Endothelial cell of umbilical vein (primary cell): ENCODE data around the gene SLC26A4. TPM values are rescaled to one million over a fixed set of nuclear protein-coding genes. Genes with fewer than 3 reads are reported as not detected.

Experiments used
- BruUV-seq: library from RNA; stranded (reverse); fragments of 400-500 nt; replicated peaks from 2 replicates; lab custom pipeline; 2021; lab: Mats Ljungman, UMichigan
- CTCF ChIA-PET: fragments of 300-600, 350-600 bp; sonication (Branson Sonifier 250); formaldehyde crosslinking; loops from one replicate; lab custom pipeline; 2021; ENCODE audit warnings: antibody characterized with exemption, inconsistent platforms; lab: Charles Lee
- POLR2A ChIA-PET: fragments of 300-600, 350-600 bp; sonication (Branson Sonifier 250); formaldehyde crosslinking; loops from one replicate; lab custom pipeline; 2021; ENCODE audit warnings: antibody characterized with exemption, inconsistent platforms; lab: Charles Lee
- DNase-seq: peaks from one replicate; pipeline ENCODE4 v3.0.0-alpha.2; 2011; ENCODE audit warnings: low read depth, low spot score
- FAIRE-seq: peaks from 2 replicates; lab custom pipeline; 2011; peaks lifted over from hg19 to GRCh38; lab: Jason Lieb, UNC
- H2AFZ ChIP-seq: 2 replicates; pipeline ENCODE4 v1.6.0; 2012; ENCODE audit warnings: low read depth, low read length, control low read depth, inconsistent platforms
- H3K27ac ChIP-seq: 2 replicates; pipeline ENCODE4 v1.5.1; 2011; ENCODE audit warnings: low read depth, mild to moderate bottlenecking, control low read depth, low read length, moderate library complexity; ENCODE audit not compliant: insufficient read depth
- H3K27me3 ChIP-seq, 2 experiments: 2 replicates each; pipeline versions ENCODE4 v1.6.0 to v1.6.1; 2011; ENCODE audit warnings: low read length in 2 of 2, mixed read lengths in 1 of 2; ENCODE audit not compliant: control insufficient read depth in 2 of 2, insufficient read depth in 2 of 2
- H3K36me3 ChIP-seq, 2 experiments: 2 replicates in 1 of 2; 3 replicates in 1 of 2; pipeline ENCODE4 v1.5.1; 2011; ENCODE audit warnings: low read length in 2 of 2, mild to moderate bottlenecking in 1 of 2, moderate library complexity in 1 of 2; ENCODE audit not compliant: control insufficient read depth in 2 of 2, insufficient read depth in 2 of 2; ENCODE audit errors: extremely low read depth in 1 of 2
- H3K4me1 ChIP-seq: 3 replicates; pipeline ENCODE4 v1.5.1; 2011; ENCODE audit warnings: mild to moderate bottlenecking, low read length; ENCODE audit not compliant: control insufficient read depth, insufficient read depth; ENCODE audit errors: extremely low read depth
- H3K4me2 ChIP-seq: 2 replicates; pipeline ENCODE4 v1.6.1; 2011; ENCODE audit warnings: low read length, control low read depth, mixed read lengths; ENCODE audit not compliant: insufficient read depth
- H3K4me3 ChIP-seq, 3 experiments: fragments of 200-600 bp in 1 of 3; sonication (generic), shearing (Covaris generic) in 1 of 3; replicated peaks in 1 of 3; 2 replicates each; pipeline ENCODE4 v1.5.1; 2011 to 2016; ENCODE audit warnings: control low read depth in 3 of 3, low read length in 3 of 3, mild to moderate bottlenecking in 2 of 3, inconsistent platforms in 1 of 3, low read depth in 1 of 3, moderate library complexity in 1 of 3; ENCODE audit not compliant: insufficient read depth in 1 of 3
- H3K79me2 ChIP-seq: 2 replicates; pipeline ENCODE4 v1.6.0; 2012; ENCODE audit warnings: low read length, inconsistent platforms; ENCODE audit not compliant: control insufficient read depth, insufficient read depth
- H3K9ac ChIP-seq: replicated peaks from 2 replicates; pipeline ENCODE3; 2011; ENCODE audit warnings: low read length, control low read depth; ENCODE audit not compliant: insufficient read depth; ENCODE audit errors: extremely low read depth
- H3K9me1 ChIP-seq: replicated peaks from 3 replicates; pipeline ENCODE4 v1.6.0; 2011; ENCODE audit warnings: mild to moderate bottlenecking, low read length; ENCODE audit not compliant: control insufficient read depth, insufficient read depth; ENCODE audit errors: extremely low read depth
- H3K9me3 ChIP-seq: replicated peaks from 2 replicates; pipeline ENCODE4 v1.5.1; 2012; ENCODE audit warnings: low read length, inconsistent platforms; ENCODE audit not compliant: control insufficient read depth, insufficient read depth
- H4K20me1 ChIP-seq: replicated peaks from 2 replicates; pipeline ENCODE3; 2011; ENCODE audit warnings: mild to moderate bottlenecking, low read length; ENCODE audit not compliant: control insufficient read depth, insufficient read depth; ENCODE audit errors: extremely low read depth
- GATA2 ChIP-seq: IDR thresholded peaks from 2 replicates; pipeline ENCODE4 v1.7.0; 2011; ENCODE audit warnings: low read depth, mild to moderate bottlenecking, moderate library complexity, mixed read lengths, low read length; ENCODE audit not compliant: insufficient read length, insufficient read depth
- JUN ChIP-seq: IDR thresholded peaks from 2 replicates; pipeline ENCODE4 v1.6.1; 2011; ENCODE audit warnings: borderline replicate concordance, low read depth; ENCODE audit not compliant: insufficient read length, insufficient read depth
- MYC ChIP-seq: IDR thresholded peaks from one replicate; pipeline ENCODE4 v1.6.1; 2011; ENCODE audit warnings: mild to moderate bottlenecking, low read depth, low read length
- POLR2A ChIP-seq: IDR thresholded peaks from 2 replicates; pipeline ENCODE4 v1.6.1; 2012; ENCODE audit warnings: low read depth, mild to moderate bottlenecking, control low read depth, low read length
- dilution Hi-C: fragments of 300-500 bp; cut with MboI; formaldehyde crosslinking; loops from one replicate; pipeline ENCODE4 v1.15.0; 2019; ENCODE audit warnings: low sequenced_read_pairs; ENCODE audit not compliant: extremely low pct_ligation_motif_present
- intact Hi-C: fragments of 100-400 bp; cut with micrococcal nuclease; formaldehyde crosslinking; loops from one replicate; pipeline ENCODE4 v1.10.0; 2022
- polyA plus RNA-seq, 4 experiments: library from polyadenylated mRNA; depleted of rRNA in 3 of 4; stranded (reverse) in 3 of 4; unstranded in 1 of 4; fragments of >200 nt; gene quantifications; 2 replicates each; pipeline versions ENCODE4 v1.2.1 to v1.2.3, GENCODE V29; 2011 to 2012; ENCODE audit warnings: missing spikeins in 1 of 4
- total RNA-seq: library from RNA; stranded (reverse); gene quantifications from 2 replicates; pipeline ENCODE4 v1.2.3, GENCODE V29; 2021
- TF ChIP-seq, protein P1 (sequence below): IDR thresholded peaks from 2 replicates; pipeline ENCODE4 v1.6.1; 2011; ENCODE audit not compliant: insufficient read depth, insufficient read length

The SLC26A4 gene
- total and polyA plus RNA-seq, 2 donors (not counting 3 experiments of a cell fraction or from before 2014, with no cell fraction given): 0.77 to 0.79 TPM

DNA sequence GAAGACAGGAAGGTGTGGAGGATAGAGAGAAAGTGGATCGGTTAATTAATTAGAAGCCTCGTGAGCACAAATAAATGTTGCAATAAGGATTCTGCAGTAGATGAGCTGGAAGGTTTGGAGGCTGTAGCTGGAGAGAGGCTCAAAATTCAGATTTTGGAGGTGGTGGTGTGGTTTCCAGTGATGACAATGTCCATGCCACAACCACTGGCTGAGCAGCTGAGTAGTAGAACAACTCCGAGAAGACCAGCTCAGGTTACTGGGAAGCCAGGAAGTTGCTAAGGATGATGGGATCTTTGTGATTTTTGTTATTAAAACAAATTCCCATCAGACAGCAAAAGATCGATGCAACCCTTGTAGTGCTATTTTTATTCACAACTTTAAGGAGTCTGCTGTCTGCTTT is 7.7 kb downstream of the SLC26A4 start:
- H4K20me1 ChIP-seq: no peaks in the 10 kb centered on the region
- no peak overlapping the region for H3K9ac ChIP-seq
- intact Hi-C loops: no loop called here
- dilution Hi-C loops: no loop called here
- H3K4me2 ChIP-seq: no peak overlapping the region
- H3K36me3 ChIP-seq: no peaks in the 10 kb centered on the region
- no peak overlapping the region for H2AFZ ChIP-seq
- TF ChIP-seq JUN (no peak), MYC (no peak), POLR2A (no peak), GATA2 (no peak)
- TF ChIP-seq, protein P1, sequence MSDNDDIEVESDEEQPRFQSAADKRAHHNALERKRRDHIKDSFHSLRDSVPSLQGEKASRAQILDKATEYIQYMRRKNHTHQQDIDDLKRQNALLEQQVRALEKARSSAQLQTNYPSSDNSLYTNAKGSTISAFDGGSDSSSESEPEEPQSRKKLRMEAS: no peak
- no peaks in the 10 kb centered on the region for H3K9me1 ChIP-seq
- FAIRE-seq (no peak), DNase-seq (no peak)
- H3K79me2 ChIP-seq: no peaks in the 10 kb centered on the region
- H3K27ac ChIP-seq: no peak overlapping the region
- no peaks in the 10 kb centered on the region for H3K4me1 ChIP-seq
- CTCF ChIA-PET: no interaction called here
- no peaks in the 10 kb centered on the region for H3K9me3 ChIP-seq
- no TSS peak for BruUV-seq
- POLR2A ChIA-PET: no interaction called here
- no peak overlapping the region for H3K4me3 ChIP-seq
- peaks cover 7 to 18% of the 10 kb centered on the region in 2 experiments for H3K27me3 ChIP-seq

DNA sequence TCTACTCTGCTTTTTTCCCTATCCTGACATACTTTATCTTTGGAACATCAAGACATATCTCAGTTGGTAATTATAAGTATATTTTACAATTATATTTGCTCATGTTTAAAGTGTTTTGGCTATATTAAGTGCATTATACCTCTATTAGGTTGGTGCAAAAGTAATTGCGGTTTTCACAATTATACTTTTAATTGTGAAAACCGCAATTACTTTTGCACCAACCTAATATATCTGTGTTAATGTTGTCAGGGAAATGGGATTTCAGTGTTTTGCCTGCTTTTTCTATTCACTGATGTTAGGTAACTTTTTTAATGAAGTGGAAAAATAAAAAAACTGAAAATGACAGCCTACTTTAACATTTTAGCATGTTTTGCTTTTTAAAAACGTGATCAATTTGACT is 11.6 kb downstream of the SLC26A4 start:
- POLR2A ChIA-PET: no interaction called here
- no peaks in the 10 kb centered on the region for H3K36me3 ChIP-seq
- H3K79me2 ChIP-seq: no peaks in the 10 kb centered on the region

More for the DNA sequence above, 11.6 kb downstream of the SLC26A4 start:
- TF ChIP-seq JUN: no peak
- TF ChIP-seq, protein P1: no peak
- TF ChIP-seq MYC: no peak
- no peak for TF ChIP-seq GATA2
- dilution Hi-C loops: no loop called here
- Histone ChIP-seq H3K4me2 (no peak overlapping the region), H4K20me1 (no peaks in the 10 kb centered on the region), H3K4me1 (no peaks in the 10 kb centered on the region), H3K27ac (no peak overlapping the region), H3K9ac (no peak overlapping the region), H3K9me3 (no peaks in the 10 kb centered on the region), H3K9me1 (no peaks in the 10 kb centered on the region), H3K4me3 (no peak overlapping the region), H2AFZ (no peak overlapping the region), H3K27me3 (peaks cover 3 to 13% of the 10 kb centered on the region in 2 experiments)
- DNase-seq: no peak
- intact Hi-C loops: no loop called here
- no TSS peak for BruUV-seq
- CTCF ChIA-PET: no interaction called here
- no peak for FAIRE-seq
